ENCODE data around the gene GHR.

Gene GHR

GRCh38 chr5:42514754-42515153, 91.5 kb downstream of the GHR start:
- H4K20me1 ChIP-seq (ENCODE audit: insufficient read depth, low read length), result no peaks in the 10 kb centered on the region
- ATAC-seq (ENCODE audit: insufficient read depth, low read depth) (no peak), DNase-seq (no peak)
- no peaks in the 10 kb centered on the region for H3K36me3 ChIP-seq (ENCODE audit: insufficient read depth, low read length)
- no peaks in the 10 kb centered on the region for H3K9me3 ChIP-seq (ENCODE audit: insufficient read depth, low read length, severe bottlenecking)
- no peaks in the 10 kb centered on the region for H3K27me3 ChIP-seq (ENCODE audit: insufficient read depth, low read length, poor library complexity)
- no peak overlapping the region for H3K4me3 ChIP-seq (ENCODE audit: low read depth in 1 of 2, low read length in 2 of 2)
- H3K4me2 ChIP-seq (ENCODE audit: insufficient read depth, low read length), result no peak overlapping the region
- no peak for TF ChIP-seq EZH2 (IDR thresholded peaks at IDR 0.05; ENCODE audit: borderline replicate concordance, low read depth, low read length, severe bottlenecking)
- TF ChIP-seq CTCF (IDR thresholded peaks at IDR 0.05; ENCODE audit: borderline replicate concordance, extremely low read depth, low read length, poor library complexity, severe bottlenecking), result peak; percentile 28
- no peaks in the 10 kb centered on the region for H3K79me2 ChIP-seq (ENCODE audit: insufficient read depth, low read length)
- no peak overlapping the region for H3K9ac ChIP-seq (ENCODE audit: low read depth, low read length)
- H3K27ac ChIP-seq (ENCODE audit: low read length), result no peak overlapping the region
- no peaks in the 10 kb centered on the region for H3K4me1 ChIP-seq (ENCODE audit: insufficient read depth, low read length)
- no peak overlapping the region for H2AFZ ChIP-seq (ENCODE audit: low read depth, low read length)

GRCh38 chr5:42515504-42515903, 92.3 kb downstream of the GHR start:
- DNase-seq (no peak), ATAC-seq (ENCODE audit: insufficient read depth, low read depth) (no peak)
- Histone ChIP-seq H2AFZ (ENCODE audit: low read depth, low read length) (no peak overlapping the region), H3K9me3 (ENCODE audit: insufficient read depth, low read length, severe bottlenecking) (no peaks in the 10 kb centered on the region), H3K27me3 (ENCODE audit: insufficient read depth, low read length, poor library complexity) (no peaks in the 10 kb centered on the region), H3K36me3 (ENCODE audit: insufficient read depth, low read length) (no peaks in the 10 kb centered on the region), H3K79me2 (ENCODE audit: insufficient read depth, low read length) (no peaks in the 10 kb centered on the region), H3K27ac (ENCODE audit: low read length) (no peak overlapping the region), H3K9ac (ENCODE audit: low read depth, low read length) (no peak overlapping the region), H4K20me1 (ENCODE audit: insufficient read depth, low read length) (no peaks in the 10 kb centered on the region), H3K4me1 (ENCODE audit: insufficient read depth, low read length) (no peaks in the 10 kb centered on the region), H3K4me2 (ENCODE audit: insufficient read depth, low read length) (no peak overlapping the region), H3K4me3 (ENCODE audit: low read depth in 1 of 2, low read length in 2 of 2) (no peak overlapping the region)
- TF ChIP-seq EZH2 (IDR thresholded peaks at IDR 0.05; ENCODE audit: borderline replicate concordance, low read depth, low read length, severe bottlenecking), result no peak
- no peak for TF ChIP-seq CTCF (IDR thresholded peaks at IDR 0.05; ENCODE audit: borderline replicate concordance, extremely low read depth, low read length, poor library complexity, severe bottlenecking)

- Histone ChIP-seq H3K27ac (ENCODE audit: low read length) (no peak overlapping the region), H3K9me3 (ENCODE audit: insufficient read depth, low read length, severe bottlenecking) (no peaks in the 10 kb centered on the region), H4K20me1 (ENCODE audit: insufficient read depth, low read length) (no peaks in the 10 kb centered on the region), H3K4me3 (ENCODE audit: low read depth in 1 of 2, low read length in 2 of 2) (no peak overlapping the region), H3K27me3 (ENCODE audit: insufficient read depth, low read length, poor library complexity) (no peaks in the 10 kb centered on the region), H3K79me2 (ENCODE audit: insufficient read depth, low read length) (no peaks in the 10 kb centered on the region), H3K36me3 (ENCODE audit: insufficient read depth, low read length) (no peaks in the 10 kb centered on the region), H3K9ac (ENCODE audit: low read depth, low read length) (no peak overlapping the region), H2AFZ (ENCODE audit: low read depth, low read length) (no peak overlapping the region), H3K4me2 (ENCODE audit: insufficient read depth, low read length) (no peak overlapping the region), H3K4me1 (ENCODE audit: insufficient read depth, low read length) (no peaks in the 10 kb centered on the region)
- no peak for DNase-seq
- ATAC-seq (ENCODE audit: insufficient read depth, low read depth), result no peak
- TF ChIP-seq CTCF (IDR thresholded peaks at IDR 0.05; ENCODE audit: borderline replicate concordance, extremely low read depth, low read length, poor library complexity, severe bottlenecking), result no peak
- no peak for TF ChIP-seq EZH2 (IDR thresholded peaks at IDR 0.05; ENCODE audit: borderline replicate concordance, low read depth, low read length, severe bottlenecking)
Measured at GRCh38 chr5:42516282-42517042, 93.2 kb downstream of the GHR start.

Measured in DND-41 (cell line).